GM18526 (cell line): ENCODE results near the gene EIF4G1.

ENCODE experiments used
- POLR2A ChIP-seq: IDR thresholded peaks from 3 replicates; pipeline ENCODE4 v1.6.1; 2011; ENCODE audit not compliant: insufficient read length; ENCODE audit errors: extremely low read depth

The EIF4G1 gene

DNA sequence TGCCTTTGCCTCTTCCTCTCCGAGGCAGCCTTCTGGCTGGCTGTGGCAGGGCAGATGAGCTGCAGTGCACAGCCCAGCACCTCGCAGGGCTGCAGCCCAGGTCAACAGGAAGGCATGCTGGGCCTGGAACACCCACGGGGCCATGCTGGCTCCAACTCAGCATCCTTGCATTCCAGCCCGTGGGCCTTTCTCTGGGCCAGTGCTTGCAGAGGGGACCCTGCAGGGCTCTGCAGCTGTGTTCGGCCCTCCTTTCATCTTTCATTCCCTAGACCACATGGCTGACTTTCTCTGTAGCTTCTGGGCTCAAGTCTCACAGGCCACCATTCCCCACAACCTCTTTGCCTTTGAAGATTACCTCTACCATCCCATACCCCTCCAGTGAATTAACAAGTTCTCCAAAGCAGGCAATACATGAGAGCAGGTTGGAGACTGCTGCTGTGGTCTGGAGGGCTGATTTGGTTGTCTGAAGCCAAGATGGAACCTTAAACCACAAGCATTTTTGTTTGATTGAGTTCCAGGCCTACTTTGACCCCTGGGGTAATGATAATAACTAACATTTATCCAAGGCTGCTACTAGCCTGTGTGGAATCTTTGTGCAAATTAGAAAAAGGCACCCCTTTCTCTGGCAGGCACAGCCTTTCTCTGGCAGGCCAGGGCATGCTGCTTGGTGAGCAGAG lies 28.9 kb downstream of the EIF4G1 start:
- TF ChIP-seq POLR2A = no peak

DNA sequence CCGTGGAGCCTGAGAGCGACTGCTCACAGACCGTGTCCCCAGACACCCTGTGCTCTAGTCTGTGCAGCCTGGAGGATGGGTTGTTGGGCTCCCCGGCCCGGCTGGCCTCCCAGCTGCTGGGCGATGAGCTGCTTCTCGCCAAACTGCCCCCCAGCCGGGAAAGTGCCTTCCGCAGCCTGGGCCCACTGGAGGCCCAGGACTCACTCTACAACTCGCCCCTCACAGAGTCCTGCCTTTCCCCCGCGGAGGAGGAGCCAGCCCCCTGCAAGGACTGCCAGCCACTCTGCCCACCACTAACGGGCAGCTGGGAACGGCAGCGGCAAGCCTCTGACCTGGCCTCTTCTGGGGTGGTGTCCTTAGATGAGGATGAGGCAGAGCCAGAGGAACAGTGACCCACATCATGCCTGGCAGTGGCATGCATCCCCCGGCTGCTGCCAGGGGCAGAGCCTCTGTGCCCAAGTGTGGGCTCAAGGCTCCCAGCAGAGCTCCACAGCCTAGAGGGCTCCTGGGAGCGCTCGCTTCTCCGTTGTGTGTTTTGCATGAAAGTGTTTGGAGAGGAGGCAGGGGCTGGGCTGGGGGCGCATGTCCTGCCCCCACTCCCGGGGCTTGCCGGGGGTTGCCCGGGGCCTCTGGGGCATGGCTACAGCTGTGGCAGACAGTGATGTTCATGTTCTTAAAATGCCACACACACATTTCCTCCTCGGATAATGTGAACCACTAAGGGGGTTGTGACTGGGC lies 30.3 kb downstream of the EIF4G1 start:
- no peak for TF ChIP-seq POLR2A

DNA sequence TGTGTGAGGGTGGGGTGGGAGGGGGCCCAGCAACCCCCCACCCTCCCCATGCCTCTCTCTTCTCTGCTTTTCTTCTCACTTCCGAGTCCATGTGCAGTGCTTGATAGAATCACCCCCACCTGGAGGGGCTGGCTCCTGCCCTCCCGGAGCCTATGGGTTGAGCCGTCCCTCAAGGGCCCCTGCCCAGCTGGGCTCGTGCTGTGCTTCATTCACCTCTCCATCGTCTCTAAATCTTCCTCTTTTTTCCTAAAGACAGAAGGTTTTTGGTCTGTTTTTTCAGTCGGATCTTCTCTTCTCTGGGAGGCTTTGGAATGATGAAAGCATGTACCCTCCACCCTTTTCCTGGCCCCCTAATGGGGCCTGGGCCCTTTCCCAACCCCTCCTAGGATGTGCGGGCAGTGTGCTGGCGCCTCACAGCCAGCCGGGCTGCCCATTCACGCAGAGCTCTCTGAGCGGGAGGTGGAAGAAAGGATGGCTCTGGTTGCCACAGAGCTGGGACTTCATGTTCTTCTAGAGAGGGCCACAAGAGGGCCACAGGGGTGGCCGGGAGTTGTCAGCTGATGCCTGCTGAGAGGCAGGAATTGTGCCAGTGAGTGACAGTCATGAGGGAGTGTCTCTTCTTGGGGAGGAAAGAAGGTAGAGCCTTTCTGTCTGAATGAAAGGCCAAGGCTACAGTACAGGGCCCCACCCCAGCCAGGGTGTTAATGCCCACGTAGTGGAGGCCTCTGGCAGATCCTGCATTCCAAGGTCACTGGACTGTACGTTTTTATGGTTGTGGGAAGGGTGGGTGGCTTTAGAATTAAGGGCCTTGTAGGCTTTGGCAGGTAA lies 31.1 kb downstream of the EIF4G1 start:
- no peak for TF ChIP-seq POLR2A

DNA sequence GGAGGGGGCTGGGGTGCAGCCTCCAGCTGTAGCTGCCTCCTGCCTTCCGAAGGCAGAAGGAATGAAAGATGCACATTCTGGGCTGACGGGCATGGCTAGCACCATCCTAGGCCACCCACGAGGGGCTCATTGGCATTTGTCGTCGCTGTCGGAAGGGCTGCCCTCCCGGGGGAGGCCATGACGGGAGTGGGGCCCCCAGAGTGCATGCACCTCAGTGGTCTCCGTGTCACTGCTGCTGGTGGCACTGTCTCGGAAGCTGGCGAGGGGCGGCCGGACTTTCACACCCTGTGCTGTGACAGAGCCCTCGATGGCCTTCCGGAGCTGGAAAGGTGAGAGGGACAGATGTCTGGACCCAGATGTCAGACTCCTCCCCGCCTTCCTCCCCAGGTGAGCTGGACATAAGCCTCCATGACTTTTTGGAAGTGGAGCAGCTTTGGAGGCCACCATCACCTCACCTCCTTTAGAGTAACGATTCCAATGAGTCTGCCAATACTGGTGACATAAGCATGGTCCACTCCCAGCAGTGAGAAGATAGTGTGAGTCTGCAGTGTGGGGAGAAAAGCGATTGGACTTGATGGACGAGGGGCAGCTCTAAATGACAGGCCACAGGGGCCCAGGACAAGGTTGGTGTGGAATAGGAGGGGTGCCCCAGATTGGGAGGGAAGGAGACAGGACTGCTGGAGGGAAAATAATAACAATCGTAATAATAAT lies 32.2 kb downstream of the EIF4G1 start:
- TF ChIP-seq POLR2A = no peak

DNA sequence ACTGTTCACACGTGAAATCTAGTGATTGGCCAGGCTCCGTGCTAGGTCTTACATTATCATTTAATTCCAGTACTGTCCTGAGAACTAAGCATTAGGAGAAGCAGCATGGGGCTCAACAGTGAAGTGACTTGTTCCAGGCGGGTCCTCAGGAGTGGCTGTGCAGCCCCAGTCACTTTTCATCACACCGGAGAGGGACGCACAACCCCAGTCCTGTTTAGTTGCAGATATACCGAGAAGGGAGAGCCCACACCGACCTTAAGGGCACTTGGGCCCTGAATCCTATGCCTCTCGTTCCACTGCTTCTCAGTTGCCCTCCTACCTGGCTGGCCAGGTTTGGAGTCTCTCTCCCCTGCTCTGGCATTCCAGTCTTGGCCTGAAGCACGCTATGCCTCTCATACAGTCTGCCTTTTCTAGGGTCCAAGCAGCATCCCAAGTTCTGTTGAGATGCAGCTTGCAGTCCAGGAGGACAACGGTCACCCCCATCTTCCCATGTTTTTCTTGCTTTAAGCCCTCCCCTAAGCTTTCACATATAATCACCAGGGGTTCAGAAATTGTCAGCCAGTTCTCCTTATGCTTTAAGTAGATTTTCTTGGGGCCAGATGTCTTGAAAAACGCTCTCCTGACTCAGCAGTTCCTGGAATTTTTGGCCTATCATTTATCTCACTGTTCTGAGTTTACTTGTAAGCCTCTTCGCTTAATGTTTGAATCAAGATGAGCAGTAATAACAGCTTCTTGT lies 33.1 kb downstream of the EIF4G1 start:
- no peak for TF ChIP-seq POLR2A

DNA sequence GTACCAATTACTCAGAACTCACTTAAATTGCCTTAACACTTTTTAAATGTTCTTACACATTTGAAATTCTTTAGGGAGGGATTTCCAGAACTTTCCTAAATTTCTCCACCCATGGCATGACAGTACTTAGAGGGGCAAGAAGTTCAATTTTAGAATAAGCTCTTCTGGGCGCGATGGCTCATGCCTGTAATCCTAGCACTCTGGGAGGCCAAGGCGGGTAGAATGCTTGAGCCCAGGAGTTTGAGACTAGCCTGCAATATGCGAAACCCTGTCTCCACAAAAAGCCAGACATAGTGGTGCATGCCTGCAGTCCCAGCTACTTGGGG lies 33.6 kb downstream of the EIF4G1 start:
- no peak for TF ChIP-seq POLR2A

DNA sequence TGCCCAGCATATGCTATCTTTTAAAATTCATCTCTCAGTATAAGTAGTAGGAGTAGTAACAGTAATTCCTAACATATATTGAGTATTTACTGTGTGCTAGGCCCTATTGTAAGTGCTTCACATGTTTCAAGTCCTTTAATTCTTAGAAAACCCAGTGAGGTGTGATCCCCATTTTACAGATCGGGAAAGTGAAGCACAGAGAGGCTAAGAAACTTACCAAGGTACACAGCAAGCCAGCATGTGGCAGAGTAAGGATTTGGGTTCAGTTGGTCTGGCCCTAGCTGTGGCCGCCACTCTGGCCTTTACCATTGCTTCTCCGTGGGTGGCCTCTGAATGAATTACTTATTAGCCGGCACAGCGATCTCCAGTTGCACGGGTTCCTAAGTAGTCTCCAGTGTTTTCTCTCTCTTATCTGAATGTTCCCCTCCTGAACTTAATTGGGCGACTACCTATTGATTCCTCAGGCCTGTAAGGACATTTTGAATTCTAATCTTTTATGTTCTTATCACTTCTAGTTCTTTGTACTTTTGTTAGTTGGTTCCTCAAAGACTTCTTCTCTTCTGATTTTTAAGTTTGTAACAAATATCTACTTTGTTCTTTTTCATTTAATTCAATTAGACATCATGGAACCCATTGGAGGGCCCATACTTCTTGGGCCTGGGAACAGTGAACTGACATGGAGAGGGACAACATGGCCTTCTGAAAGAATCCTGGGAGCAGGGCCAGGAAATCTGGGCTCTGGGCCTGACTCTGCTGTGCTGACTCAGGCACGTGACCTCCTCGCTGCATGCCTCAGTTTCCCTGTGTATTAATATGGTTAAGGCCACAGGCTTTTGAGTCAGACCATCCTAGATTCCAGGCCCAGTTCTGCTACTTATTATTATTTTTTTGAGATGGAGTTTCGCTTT lies 35.4 kb downstream of the EIF4G1 start:
- TF ChIP-seq POLR2A = no peak

DNA sequence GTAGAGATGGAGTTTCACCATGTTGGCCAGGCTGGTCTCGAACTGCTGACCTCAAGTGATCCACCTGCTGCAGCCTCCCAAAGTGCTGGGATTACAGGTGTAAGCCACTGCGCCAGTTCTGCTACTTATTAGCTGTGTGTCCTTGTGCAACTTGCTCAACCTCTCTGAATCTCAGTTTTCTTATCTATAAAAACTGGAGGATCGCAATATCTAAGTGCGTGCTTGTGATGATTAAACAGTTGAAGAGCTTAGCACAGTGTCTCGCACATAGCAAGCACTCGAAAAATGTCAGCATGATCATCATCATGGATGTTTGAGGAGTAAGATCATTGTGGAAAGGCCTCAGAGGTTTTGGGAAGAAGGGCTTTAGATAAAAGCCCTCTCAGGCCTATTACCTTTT lies 36.2 kb downstream of the EIF4G1 start:
- TF ChIP-seq POLR2A = no peak

DNA sequence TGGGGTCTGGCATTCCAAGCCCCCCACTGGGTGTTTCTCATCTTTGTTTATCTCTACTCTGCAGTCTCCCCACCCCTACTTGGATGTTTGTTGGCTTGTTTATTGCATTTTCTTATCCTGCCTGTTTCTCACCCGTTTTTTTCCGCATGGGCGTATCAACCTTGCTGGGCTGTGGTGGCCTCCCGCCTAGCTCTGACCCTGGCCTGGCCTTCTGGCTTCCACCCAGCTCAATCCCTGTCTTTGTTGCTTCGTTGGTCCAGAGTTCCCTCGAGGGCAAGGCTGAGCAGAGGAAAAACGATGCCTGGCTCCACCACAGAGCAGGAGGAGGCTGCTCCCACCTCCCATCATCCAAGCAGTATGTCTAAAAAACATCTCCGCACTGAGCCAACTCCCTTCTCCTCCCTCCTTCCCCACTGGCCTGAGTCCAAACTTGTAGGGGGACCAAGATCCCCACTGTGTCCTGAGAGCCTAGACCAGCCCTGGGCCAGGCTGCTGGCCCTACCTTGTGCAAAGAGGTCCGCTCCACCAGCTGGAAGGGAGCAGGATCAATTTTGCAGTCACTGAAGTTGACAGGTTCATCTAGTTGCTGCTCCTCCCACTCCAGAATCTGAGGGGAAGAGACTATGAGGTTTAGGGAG lies 37.2 kb downstream of the EIF4G1 start:
- no peak for TF ChIP-seq POLR2A

DNA sequence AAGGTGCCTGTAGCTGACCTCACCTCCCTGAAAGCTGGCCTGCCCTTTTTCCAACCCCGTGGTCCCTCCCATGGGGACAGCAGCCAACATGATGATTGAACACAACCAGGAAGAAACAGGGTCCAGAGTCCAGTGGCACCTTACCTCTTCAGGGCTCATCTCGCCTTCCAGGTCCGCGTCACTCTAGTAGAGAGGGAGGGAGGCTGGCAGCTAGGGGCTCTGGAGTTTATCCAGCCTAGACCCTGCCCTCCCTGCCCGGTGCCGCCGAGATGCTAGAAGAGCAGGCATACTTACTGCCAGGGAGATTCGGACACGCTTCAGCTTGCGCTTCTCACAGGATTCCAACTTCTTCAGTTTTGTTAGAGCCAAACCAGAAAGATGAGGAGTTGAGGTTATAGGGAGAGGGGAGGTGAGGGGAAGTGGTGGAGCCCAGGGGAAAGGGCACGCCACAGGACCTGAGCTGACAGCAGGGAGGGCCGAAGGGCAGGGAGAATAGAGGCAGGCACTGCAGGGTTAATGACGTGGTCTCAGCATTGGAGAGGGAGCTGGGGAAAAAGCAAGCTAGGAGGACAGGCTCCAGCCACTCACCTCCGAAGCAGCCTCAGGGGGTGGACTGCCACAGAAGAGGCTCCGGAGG lies 37.9 kb downstream of the EIF4G1 start:
- no peak for TF ChIP-seq POLR2A

DNA sequence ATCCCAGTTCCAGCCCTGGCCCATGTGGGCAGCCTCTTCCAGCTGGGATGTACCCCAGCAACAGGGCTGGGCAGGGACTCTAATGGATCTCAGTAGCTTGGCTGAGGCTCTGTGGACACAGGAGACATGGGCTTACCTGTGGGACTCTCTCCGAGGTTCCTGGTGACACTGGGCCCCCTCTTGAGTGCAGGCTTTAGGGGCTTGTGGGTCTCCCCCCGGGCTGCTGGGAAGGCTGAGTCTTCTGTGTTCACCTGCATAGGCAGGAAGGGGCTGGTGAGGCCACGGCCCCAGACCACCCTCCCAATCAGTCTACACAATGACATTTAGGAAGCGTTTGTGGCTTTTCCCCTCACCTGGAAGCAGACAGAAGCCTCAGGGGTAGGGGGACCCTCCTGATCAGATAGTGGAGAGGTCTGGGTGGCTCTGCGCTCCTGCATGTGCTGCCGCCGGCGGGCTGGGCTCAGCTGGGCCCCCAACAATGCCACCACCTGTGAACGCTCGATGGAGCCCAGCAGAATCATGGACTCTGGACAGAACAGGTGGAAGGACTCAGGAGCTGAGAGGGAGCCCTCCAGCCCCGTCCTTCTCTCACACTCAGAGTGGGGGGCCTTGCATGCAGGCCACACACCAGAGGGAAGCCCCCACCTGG lies 38.6 kb downstream of the EIF4G1 start:
- no peak for TF ChIP-seq POLR2A

DNA sequence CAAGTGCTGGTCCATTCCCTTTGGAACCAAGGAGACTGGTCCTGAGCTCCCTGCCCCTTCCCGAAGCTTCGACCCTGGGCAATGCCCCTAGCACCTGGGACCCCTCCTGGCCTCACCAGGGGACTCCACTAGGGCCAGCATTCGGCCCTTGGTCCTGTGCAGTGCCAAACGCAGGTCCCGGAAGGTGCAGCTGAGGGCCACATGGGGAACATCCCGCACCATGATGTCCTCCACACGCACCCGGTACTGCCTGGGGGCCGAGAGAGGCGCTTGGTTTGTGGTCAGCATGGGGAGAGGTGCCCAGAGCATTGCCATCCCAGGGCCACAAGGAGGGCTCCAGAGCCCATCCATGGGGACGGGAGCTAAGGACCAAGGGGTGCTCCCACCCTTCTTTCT lies 39.1 kb downstream of the EIF4G1 start:
- TF ChIP-seq POLR2A = no peak

DNA sequence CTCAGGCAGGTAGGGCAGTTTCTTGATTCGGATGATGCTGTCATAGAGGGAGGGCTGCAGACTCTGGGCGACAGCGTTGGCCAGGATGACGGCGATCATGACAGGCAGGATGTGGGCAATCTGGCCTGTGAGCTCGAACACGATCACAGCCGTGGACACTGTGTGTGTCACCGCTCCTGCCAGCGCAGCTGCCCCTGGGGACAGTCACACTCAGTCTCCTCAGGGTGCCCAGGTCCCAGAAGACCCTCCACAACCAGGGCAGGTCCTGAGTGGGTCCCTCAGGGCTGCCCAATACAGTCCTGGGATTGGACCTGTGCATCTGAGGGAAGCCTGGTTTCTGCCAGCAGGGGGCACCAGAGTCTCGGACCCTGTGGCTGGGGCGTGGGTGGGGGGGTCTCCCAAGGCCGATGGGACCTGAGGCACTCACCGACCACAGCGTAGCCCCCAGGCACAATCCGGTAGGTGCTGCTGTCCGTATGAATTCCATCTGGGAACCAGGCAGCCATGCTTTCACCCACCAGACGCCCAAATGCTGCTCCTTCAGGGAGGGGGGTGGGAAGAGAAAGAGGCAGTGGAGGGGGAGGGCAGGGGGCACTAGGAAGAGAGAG lies 39.8 kb downstream of the EIF4G1 start:
- TF ChIP-seq POLR2A = no peak
